Stimulated activated CD4-positive, alpha-beta T cell treated with anti-CD3 and anti-CD28 coated beads, Interleukin-15, amount 100 ng/mL, for 48 hours (primary cell): ENCODE results near the gene RIMS3.

Experiments
- DNase-seq, 2 donors: peaks; one replicate each; pipeline ENCODE4 v3.0.0-alpha.2; 2020; ENCODE audit warnings: low read depth in 2 of 2

Gene RIMS3

GRCh38 chr1:40691538-40692428 lies 26.3 kb upstream of the RIMS3 start, which contains the start of gene NFYC:
NFYC (plus strand) TSS chr1:40691704; CDS start chr1:40738844, 47,140 bp downstream.
- DNase-seq, result peak; percentile 95 to 97

GRCh38 chr1:40690771-40691537 lies 25.5 kb upstream of the RIMS3 start:
- no peak for DNase-seq

GRCh38 chr1:40689737-40690136 lies 24.3 kb upstream of the RIMS3 start:
- no peak for DNase-seq

GRCh38 chr1:40687661-40688060 lies 22.2 kb upstream of the RIMS3 start:
- no peak for DNase-seq

- DNase-seq, result no peak
Measured at GRCh38 chr1:40687059-40687458, 21.6 kb upstream of the RIMS3 start.

- no peak for DNase-seq
Measured at GRCh38 chr1:40684669-40685068, 19.2 kb upstream of the RIMS3 start.

- no peak for DNase-seq
Measured at GRCh38 chr1:40679165-40679953, 13.9 kb upstream of the RIMS3 start.

GRCh38 chr1:40676501-40676900 lies 11.0 kb upstream of the RIMS3 start:
- DNase-seq, result no peak

- DNase-seq, result no peak
Measured at GRCh38 chr1:40673452-40673851, 8.0 kb upstream of the RIMS3 start.

- DNase-seq, result peak; percentile 71 to 78
Measured at GRCh38 chr1:40668769-40669525, 3.5 kb upstream of the RIMS3 start.

- DNase-seq, result no peak
Measured at GRCh38 chr1:40664791-40665190, 691 bp downstream of the RIMS3 start.

GRCh38 chr1:40664167-40664537 lies 1.3 kb downstream of the RIMS3 start:
- DNase-seq, result no peak

GRCh38 chr1:40663324-40664166 lies 1.9 kb downstream of the RIMS3 start:
- no peak for DNase-seq

GRCh38 chr1:40662864-40663263 lies 2.6 kb downstream of the RIMS3 start:
- peak in 1 of 2 donors; percentile 34 for DNase-seq

- DNase-seq, result no peak
Measured at GRCh38 chr1:40662151-40662550, 3.3 kb downstream of the RIMS3 start.

GRCh38 chr1:40661678-40662077 lies 3.8 kb downstream of the RIMS3 start:
- DNase-seq, result no peak

- no peak for DNase-seq
Measured at GRCh38 chr1:40659649-40659947, 5.9 kb downstream of the RIMS3 start.

- DNase-seq, result no peak
Measured at GRCh38 chr1:40658751-40659648, 6.5 kb downstream of the RIMS3 start.

GRCh38 chr1:40657046-40657445 lies 8.4 kb downstream of the RIMS3 start:
- DNase-seq, result no peak
